Neuron (in vitro differentiated cells): ENCODE data around the gene NAALADL2.
"Not testable (repeated sequence)": the region's sequence is repeated elsewhere in the genome, so short reads cannot be mapped to it uniquely, and the experiment has no call there.

Experiments used
- H2AFZ ChIP-seq: one replicate; pipeline ENCODE4 v1.6.1; 2013; ENCODE audit warnings: low read depth, mild to moderate bottlenecking, inconsistent platforms, low read length, moderate library complexity
- H3K27me3 ChIP-seq: one replicate; pipeline ENCODE4 v1.6.1; 2013; ENCODE audit warnings: low read length; ENCODE audit not compliant: insufficient read depth
- H3K36me3 ChIP-seq: one replicate; pipeline ENCODE4 v1.6.1; 2013; ENCODE audit warnings: low read length; ENCODE audit not compliant: insufficient read depth
- H3K4me1 ChIP-seq: one replicate; pipeline ENCODE4 v1.6.1; 2013; ENCODE audit warnings: low read length; ENCODE audit not compliant: insufficient read depth
- H3K4me3 ChIP-seq: 2 replicates; pipeline ENCODE4 v1.5.1; 2013; ENCODE audit warnings: mild to moderate bottlenecking, low read length, moderate library complexity
- H3K9me3 ChIP-seq: one replicate; pipeline ENCODE4 v1.6.1; 2013; ENCODE audit warnings: low read length

Gene NAALADL2

GRCh38 chr3:175107231-175107630 lies 248.1 kb downstream of the NAALADL2 start:
- no peaks in the 10 kb centered on the region for H3K36me3 ChIP-seq
- H2AFZ ChIP-seq: no peak overlapping the region
- no peak overlapping the region for H3K4me3 ChIP-seq

DNA sequence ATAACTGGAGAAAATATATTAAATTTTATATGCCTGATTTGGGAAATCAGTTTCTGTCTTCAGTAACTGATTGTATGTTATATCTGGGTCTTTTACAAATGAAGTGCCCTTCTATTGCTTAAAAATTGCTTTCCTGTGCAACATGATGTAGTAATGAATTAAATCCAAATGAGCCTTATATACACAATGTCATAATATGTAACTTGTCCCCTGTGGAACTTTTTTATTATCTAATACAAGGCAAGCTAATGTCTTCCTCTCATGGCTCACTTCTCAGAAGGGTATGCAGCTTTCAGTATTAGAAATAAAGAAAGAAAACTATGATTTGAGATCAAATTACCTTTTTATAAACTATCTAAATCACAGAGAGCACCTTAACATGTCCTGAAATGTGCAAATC lies 248.9 kb downstream of the NAALADL2 start:
- Histone ChIP-seq H3K27me3 (no peaks in the 10 kb centered on the region), H3K4me3 (no peak overlapping the region), H3K4me1 (no peaks in the 10 kb centered on the region), H3K9me3 (no peaks in the 10 kb centered on the region), H2AFZ (no peak overlapping the region), H3K36me3 (no peaks in the 10 kb centered on the region)

More at GRCh38 chr3:175107231-175107630, 248.1 kb downstream of the NAALADL2 start:
- no peaks in the 10 kb centered on the region for H3K9me3 ChIP-seq
- no peaks in the 10 kb centered on the region for H3K4me1 ChIP-seq
- no peaks in the 10 kb centered on the region for H3K27me3 ChIP-seq

DNA sequence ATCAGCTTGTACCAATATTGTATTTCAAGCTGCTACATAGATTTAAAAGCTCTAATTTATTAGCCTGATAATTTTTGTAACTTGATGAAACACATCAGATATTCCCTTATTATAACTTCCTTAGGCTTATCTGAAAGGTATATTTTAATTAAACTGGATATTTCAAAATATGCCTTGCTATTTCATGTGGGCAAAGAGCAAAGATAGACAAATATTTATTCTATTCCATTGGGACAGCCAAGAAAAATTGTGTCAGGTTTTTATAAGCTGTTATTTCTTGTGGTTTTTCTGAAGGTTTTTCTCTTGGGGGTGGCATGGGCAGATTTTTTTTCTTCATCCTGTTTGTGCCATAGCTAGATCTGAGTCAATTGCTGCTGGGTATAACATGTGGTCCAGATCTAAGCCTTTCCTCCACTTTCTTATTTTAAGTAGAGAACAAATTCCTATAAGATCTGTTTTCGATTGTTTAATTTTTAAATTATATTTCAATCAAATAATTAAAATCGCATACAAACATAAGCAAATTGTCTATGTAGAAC lies 249.5 kb downstream of the NAALADL2 start:
- Histone ChIP-seq H3K4me1 (no peaks in the 10 kb centered on the region), H3K36me3 (no peaks in the 10 kb centered on the region), H3K9me3 (no peaks in the 10 kb centered on the region), H3K4me3 (no peak overlapping the region), H2AFZ (no peak overlapping the region), H3K27me3 (no peaks in the 10 kb centered on the region)

DNA sequence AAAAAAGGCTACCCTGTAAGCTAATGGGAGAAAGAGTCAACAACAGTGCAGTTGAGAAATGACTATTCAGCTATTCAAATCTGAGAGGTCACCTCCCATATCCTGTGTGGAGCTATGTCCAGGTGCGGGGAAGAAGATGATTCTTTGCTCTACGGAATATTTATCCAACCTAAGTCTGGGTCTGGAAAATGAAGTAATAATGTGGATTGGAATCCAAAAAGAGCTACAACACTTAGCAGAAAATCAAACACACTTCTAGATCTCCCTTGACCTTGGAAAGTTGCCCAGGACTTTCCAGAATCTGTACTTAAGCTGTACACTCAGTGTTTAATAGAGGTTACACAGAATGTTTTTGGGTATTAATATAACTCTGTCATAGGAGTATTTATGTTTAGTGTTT lies 251.9 kb downstream of the NAALADL2 start:
- Histone ChIP-seq H3K27me3 (no peaks in the 10 kb centered on the region), H3K36me3 (no peaks in the 10 kb centered on the region), H2AFZ (no peak overlapping the region), H3K4me1 (no peaks in the 10 kb centered on the region), H3K9me3 (no peaks in the 10 kb centered on the region), H3K4me3 (no peak overlapping the region)

DNA sequence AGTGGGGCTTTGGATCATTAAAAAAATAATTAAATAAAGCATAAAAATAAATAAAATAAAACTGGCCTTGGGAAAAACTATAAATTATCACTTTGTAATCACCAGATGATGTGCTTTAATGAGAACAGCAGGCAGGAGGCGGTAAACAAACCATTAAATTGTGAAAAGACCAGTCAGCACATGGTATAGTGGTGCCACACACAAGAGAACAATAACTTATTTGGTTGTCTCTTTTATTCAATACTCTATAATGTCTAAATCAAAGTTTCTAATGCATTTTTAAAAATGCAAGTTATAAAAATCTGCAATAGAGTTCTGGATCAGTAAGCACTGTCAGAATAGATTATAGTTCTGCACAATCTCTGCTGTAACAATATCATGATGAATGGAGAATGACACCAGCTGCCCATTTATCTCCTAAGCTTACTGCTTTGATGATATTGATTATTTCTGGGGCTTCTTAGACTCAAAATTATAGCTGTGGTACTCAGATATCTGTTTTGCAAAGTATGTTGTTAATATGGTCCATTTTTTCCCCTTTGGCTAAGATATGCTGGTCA lies 259.3 kb downstream of the NAALADL2 start:
- Histone ChIP-seq H3K4me3 (no peak overlapping the region), H3K27me3 (no peaks in the 10 kb centered on the region), H3K4me1 (peaks cover 4% of the 10 kb centered on the region), H3K36me3 (no peaks in the 10 kb centered on the region), H2AFZ (no peak overlapping the region), H3K9me3 (no peaks in the 10 kb centered on the region)

GRCh38 chr3:175121225-175121624 lies 262.1 kb downstream of the NAALADL2 start:
- Histone ChIP-seq H3K27me3 (no peaks in the 10 kb centered on the region), H3K4me3 (no peak overlapping the region), H3K36me3 (no peaks in the 10 kb centered on the region), H3K4me1 (peaks cover 4% of the 10 kb centered on the region), H2AFZ (no peak overlapping the region), H3K9me3 (no peaks in the 10 kb centered on the region)

GRCh38 chr3:175127075-175127662 lies 268.0 kb downstream of the NAALADL2 start:
- Histone ChIP-seq H2AFZ (no peak overlapping the region), H3K9me3 (no peaks in the 10 kb centered on the region), H3K36me3 (no peaks in the 10 kb centered on the region), H3K27me3 (no peaks in the 10 kb centered on the region), H3K4me3 (no peak overlapping the region), H3K4me1 (peaks cover 3% of the 10 kb centered on the region)

DNA sequence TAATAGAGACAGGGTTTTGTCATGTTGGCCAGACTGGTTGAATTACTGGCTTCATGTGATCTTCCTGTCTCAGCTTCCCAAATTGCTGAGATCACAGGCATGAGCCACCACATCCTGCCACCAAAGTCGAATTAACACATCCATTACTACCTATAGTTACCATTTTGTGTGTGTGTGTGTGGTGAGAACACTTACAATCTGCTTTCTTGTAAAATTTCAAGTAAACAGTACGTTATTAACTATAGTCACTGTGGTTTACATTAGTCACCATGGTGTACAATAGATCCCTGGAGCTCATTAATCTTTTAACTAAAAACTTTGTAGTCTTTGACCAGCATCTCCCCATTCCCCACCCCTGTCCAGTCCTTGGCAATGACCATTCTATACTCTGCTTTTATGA lies 270.0 kb downstream of the NAALADL2 start:
- H3K4me3 ChIP-seq: no peak overlapping the region
- H3K36me3 ChIP-seq: no peaks in the 10 kb centered on the region
- H3K9me3 ChIP-seq: no peaks in the 10 kb centered on the region
- H3K27me3 ChIP-seq: no peaks in the 10 kb centered on the region
- no peaks in the 10 kb centered on the region for H3K4me1 ChIP-seq
- H2AFZ ChIP-seq: no peak overlapping the region

DNA sequence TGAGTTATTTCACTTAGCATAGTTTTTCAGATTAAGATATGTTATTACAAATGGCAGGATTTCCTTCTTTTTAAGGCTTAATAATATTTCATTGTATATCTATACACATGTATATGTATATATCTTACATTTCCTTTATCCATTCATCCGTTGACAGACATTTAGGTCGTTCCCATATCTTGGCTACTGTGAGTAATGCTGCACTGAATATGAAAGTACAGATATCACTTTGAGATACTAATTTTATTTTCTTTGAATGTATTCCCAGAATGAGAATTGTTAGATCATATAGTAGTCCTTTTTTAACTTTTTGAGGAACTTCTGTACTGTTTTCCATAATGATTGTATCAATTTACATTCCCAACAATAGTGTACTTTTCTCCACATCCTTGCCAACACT lies 270.4 kb downstream of the NAALADL2 start:
- H3K4me1 ChIP-seq: no peaks in the 10 kb centered on the region
- no peak overlapping the region for H2AFZ ChIP-seq
- H3K27me3 ChIP-seq: no peaks in the 10 kb centered on the region
- no peak overlapping the region for H3K4me3 ChIP-seq
- no peaks in the 10 kb centered on the region for H3K9me3 ChIP-seq
- H3K36me3 ChIP-seq: no peaks in the 10 kb centered on the region

DNA sequence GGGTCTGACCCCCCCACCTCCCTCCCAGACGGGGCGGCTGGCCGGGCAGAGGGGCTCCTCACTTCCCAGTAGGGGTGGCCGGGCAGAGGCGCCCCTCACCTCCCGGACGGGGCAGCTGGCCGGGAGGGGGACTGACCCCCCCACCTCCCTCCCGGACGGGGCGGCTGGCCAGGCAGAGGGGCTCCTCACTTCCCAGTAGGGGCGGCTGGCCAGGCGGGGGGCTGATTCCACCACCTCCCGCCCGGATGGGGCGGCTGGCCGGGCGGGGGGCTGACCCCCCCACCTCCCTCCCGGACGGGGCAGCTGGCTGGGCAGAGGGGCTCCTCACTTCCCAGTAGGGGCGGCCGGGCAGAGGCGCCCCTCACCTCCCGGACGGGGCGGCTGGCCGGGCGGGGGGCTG lies 272.7 kb downstream of the NAALADL2 start:
- not testable (repeated sequence) for H3K36me3 ChIP-seq

DNA sequence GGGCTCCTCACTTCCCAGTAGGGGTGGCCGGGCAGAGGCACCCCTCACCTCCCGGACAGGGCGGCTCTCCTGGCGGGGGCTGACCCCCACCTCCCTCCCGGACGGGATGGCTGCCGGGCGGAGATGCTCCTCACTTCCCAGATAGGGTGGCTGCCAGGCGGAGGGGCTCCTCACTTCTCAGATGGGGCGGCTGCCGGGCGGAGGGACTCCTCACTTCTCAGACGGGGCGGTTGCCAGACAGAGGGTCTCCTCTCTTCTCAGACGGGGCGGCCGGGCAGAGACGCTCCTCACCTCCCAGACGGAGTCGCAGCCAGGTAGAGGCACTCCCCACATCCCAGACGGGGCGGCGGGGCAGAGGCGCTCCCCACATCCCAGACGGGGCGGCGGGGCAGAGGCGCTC lies 273.6 kb downstream of the NAALADL2 start:
- not testable (repeated sequence) for H3K27me3 ChIP-seq, H3K9me3 ChIP-seq, H3K4me3 ChIP-seq, H3K4me1 ChIP-seq, H2AFZ ChIP-seq, H3K36me3 ChIP-seq

More for the DNA sequence above, 272.7 kb downstream of the NAALADL2 start:
- not testable (repeated sequence) for H3K9me3 ChIP-seq, H2AFZ ChIP-seq, H3K4me3 ChIP-seq, H3K27me3 ChIP-seq, H3K4me1 ChIP-seq

- Histone ChIP-seq H2AFZ (no peak overlapping the region), H3K4me1 (no peaks in the 10 kb centered on the region), H3K36me3 (no peaks in the 10 kb centered on the region), H3K27me3 (no peaks in the 10 kb centered on the region), H3K9me3 (no peaks in the 10 kb centered on the region), H3K4me3 (no peak overlapping the region)
These were observed 285.2 kb downstream of the NAALADL2 start for GRCh38 chr3:175144368-175144767.

GRCh38 chr3:175146258-175146657 lies 287.1 kb downstream of the NAALADL2 start:
- Histone ChIP-seq H3K36me3 (no peaks in the 10 kb centered on the region), H3K4me1 (no peaks in the 10 kb centered on the region)

GRCh38 chr3:175149675-175150074 lies 290.5 kb downstream of the NAALADL2 start:
- no peaks in the 10 kb centered on the region for H3K27me3 ChIP-seq
- H3K4me3 ChIP-seq: no peak overlapping the region
- H3K4me1 ChIP-seq: no peaks in the 10 kb centered on the region
- H2AFZ ChIP-seq: no peak overlapping the region
- no peaks in the 10 kb centered on the region for H3K36me3 ChIP-seq
- no peaks in the 10 kb centered on the region for H3K9me3 ChIP-seq

More at GRCh38 chr3:175146258-175146657, 287.1 kb downstream of the NAALADL2 start:
- no peaks in the 10 kb centered on the region for H3K9me3 ChIP-seq
- no peak overlapping the region for H3K4me3 ChIP-seq
- no peaks in the 10 kb centered on the region for H3K27me3 ChIP-seq
- no peak overlapping the region for H2AFZ ChIP-seq
